ENCODE data around the gene TGFBR3L. TPM values are rescaled to one million over a fixed set of nuclear protein-coding genes. Genes with fewer than 3 reads are reported as not detected.

Gene TGFBR3L
- total RNA-seq, 1 donor from 2014 or later, result 8.2 TPM

DNA sequence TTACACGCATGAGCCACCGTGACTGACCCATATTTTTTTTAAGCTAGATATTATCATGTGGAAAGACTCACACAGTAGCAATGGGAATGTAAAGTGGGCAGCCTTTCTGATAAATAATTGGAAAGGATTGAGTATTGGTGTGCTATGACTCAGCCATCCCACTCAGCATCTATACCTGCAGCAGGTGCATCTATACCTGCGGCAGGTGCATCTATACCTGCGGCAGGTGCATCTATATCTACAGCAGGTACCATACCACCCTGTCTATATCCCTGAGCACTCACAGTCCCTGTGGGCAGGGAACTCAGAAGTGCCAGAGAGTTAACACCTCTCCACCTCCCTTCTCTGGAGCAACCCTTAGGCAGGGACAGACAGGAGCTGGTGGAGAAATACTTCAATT is 31.5 kb upstream of the TGFBR3L start:
- H3K27me3 ChIP-seq (ENCODE audit: low read depth), result peaks cover 16% of the 10 kb centered on the region
- no peak for DNase-seq
- no peaks in the 10 kb centered on the region for H3K36me3 ChIP-seq
- H3K4me3 ChIP-seq, result no peak overlapping the region
- TF ChIP-seq, protein P1, sequence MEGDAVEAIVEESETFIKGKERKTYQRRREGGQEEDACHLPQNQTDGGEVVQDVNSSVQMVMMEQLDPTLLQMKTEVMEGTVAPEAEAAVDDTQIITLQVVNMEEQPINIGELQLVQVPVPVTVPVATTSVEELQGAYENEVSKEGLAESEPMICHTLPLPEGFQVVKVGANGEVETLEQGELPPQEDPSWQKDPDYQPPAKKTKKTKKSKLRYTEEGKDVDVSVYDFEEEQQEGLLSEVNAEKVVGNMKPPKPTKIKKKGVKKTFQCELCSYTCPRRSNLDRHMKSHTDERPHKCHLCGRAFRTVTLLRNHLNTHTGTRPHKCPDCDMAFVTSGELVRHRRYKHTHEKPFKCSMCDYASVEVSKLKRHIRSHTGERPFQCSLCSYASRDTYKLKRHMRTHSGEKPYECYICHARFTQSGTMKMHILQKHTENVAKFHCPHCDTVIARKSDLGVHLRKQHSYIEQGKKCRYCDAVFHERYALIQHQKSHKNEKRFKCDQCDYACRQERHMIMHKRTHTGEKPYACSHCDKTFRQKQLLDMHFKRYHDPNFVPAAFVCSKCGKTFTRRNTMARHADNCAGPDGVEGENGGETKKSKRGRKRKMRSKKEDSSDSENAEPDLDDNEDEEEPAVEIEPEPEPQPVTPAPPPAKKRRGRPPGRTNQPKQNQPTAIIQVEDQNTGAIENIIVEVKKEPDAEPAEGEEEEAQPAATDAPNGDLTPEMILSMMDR (IDR thresholded peaks at IDR 0.05; ENCODE audit: borderline replicate concordance), result no peak
- intact Hi-C loops (cut with micrococcal nuclease), result no loop called here
- peaks cover 1% of the 10 kb centered on the region for H3K4me1 ChIP-seq
- H3K9me3 ChIP-seq (replicated peaks), result peaks cover 3% of the 10 kb centered on the region
- no peak overlapping the region for H3K27ac ChIP-seq (replicated peaks)

DNA sequence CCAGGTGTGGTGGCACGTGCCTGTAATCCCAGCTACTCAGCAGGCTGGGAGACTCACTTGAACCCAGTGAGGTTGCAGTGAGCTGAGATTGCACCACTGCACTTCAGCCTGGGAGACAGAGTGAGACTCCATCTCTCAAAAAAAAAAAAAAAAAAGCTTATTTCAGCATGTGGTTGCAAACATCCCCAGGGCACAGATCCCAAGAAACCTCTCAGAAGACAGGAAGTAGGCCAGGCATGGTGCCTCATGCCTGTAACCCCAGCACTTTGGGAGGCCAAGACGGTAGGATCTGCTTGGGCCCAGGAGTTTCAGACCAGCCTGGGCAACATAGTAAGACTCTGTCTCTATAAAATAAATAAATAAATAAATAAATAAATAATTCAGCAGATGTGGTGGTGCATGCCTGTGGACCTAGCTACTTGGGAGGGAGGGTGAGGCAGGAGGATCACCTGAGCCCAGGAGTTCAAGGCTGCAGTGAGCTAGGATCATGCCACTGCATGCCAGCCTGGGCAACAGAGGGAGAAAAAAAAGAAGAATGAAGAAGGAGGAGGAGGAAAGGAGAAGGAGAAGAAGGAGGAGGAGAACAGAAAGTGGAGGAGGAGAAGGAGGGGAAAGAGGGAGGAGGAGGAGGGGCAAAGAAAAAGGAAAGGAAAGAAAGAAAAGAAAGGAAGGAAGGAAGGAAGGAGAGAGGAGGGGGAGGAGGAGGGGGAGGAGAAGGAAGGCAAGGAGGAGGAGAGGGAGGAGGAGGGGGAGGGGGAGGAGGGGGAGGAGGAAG is 30.6 kb upstream of the TGFBR3L start:
- Histone ChIP-seq H3K27ac (replicated peaks) (no peak overlapping the region), H3K9me3 (replicated peaks) (peaks cover 3% of the 10 kb centered on the region), H3K36me3 (no peaks in the 10 kb centered on the region), H3K27me3 (ENCODE audit: low read depth) (peaks cover 24% of the 10 kb centered on the region), H3K4me3 (no peak overlapping the region), H3K4me1 (peaks cover 8% of the 10 kb centered on the region)
- TF ChIP-seq, protein P1 (IDR thresholded peaks at IDR 0.05; ENCODE audit: borderline replicate concordance), result no peak
- DNase-seq, result no peak
- intact Hi-C loops (cut with micrococcal nuclease), result no loop called here

DNA sequence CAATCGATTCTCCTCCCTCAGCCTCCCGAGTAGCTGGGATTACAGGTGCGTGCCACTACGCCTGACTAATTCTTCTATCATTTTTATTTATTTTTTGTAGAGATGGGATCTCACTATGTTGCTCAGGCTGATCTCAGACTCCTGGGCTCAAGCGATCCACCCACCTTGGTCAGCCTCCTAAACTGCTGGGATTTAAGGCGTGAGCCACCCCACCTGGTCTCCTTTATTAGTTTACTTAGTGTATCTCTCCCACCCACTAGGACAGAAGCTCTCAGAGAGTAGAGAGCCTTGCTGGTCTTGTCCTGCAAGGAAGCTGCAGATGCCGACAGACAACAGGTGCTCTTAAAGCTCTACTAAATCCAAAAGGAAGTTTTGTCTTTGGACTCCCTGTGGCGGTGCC is 28.8 kb upstream of the TGFBR3L start:
- DNase-seq, result no peak
- TF ChIP-seq, protein P1 (IDR thresholded peaks at IDR 0.05; ENCODE audit: borderline replicate concordance), result no peak
- intact Hi-C loops (cut with micrococcal nuclease), result no loop called here
- Histone ChIP-seq H3K9me3 (replicated peaks) (peaks cover 3% of the 10 kb centered on the region), H3K4me3 (no peak overlapping the region), H3K27me3 (ENCODE audit: low read depth) (peaks cover 36% of the 10 kb centered on the region), H3K36me3 (no peaks in the 10 kb centered on the region), H3K27ac (replicated peaks) (no peak overlapping the region), H3K4me1 (peaks cover 8% of the 10 kb centered on the region)

DNA sequence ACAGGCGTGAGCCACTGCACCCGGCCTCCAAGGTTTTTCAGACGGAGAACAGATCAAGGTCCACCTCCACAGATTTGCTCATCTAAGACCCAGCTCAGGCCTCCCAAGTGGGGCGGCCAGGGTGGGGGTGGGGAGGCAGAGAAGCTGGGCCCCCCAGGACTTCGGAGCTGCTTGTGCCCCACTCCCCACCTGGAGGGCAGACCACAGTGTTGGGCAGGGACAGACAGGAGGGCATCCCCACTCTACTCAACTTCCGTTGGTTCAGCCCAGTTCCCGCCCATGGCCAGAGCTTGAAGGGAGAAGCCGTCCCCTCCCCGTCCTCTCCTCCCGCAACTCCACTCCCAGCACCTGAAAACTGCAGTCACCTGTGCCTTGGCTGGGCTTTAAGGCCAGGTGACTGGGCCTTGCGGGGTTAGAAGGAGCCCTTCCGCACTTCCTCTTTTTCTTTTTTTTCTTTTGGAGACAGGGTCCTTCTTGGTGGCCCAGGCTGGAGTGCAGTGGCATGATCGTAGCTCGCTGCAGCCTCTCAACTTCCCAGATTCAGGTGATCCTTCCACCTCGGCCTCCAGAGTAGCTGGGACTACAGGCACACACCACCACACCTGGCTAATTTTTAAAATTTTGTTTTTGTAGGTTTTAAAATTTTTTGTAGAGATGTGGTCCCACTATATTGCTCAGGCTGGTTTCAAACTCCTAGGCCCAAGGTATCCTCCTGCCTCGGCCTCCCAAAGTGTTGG is 27.1 kb upstream of the TGFBR3L start:
- H3K27me3 ChIP-seq (ENCODE audit: low read depth), result peaks cover 44% of the 10 kb centered on the region
- intact Hi-C loops (cut with micrococcal nuclease), result no loop called here
- no peak overlapping the region for H3K27ac ChIP-seq (replicated peaks)
- TF ChIP-seq, protein P1 (IDR thresholded peaks at IDR 0.05; ENCODE audit: borderline replicate concordance), result no peak
- no peaks in the 10 kb centered on the region for H3K36me3 ChIP-seq
- H3K9me3 ChIP-seq (replicated peaks), result no peaks in the 10 kb centered on the region
- H3K4me3 ChIP-seq, result peak overlapping the region; percentile 65
- DNase-seq, result no peak
- peaks cover 8% of the 10 kb centered on the region for H3K4me1 ChIP-seq

DNA sequence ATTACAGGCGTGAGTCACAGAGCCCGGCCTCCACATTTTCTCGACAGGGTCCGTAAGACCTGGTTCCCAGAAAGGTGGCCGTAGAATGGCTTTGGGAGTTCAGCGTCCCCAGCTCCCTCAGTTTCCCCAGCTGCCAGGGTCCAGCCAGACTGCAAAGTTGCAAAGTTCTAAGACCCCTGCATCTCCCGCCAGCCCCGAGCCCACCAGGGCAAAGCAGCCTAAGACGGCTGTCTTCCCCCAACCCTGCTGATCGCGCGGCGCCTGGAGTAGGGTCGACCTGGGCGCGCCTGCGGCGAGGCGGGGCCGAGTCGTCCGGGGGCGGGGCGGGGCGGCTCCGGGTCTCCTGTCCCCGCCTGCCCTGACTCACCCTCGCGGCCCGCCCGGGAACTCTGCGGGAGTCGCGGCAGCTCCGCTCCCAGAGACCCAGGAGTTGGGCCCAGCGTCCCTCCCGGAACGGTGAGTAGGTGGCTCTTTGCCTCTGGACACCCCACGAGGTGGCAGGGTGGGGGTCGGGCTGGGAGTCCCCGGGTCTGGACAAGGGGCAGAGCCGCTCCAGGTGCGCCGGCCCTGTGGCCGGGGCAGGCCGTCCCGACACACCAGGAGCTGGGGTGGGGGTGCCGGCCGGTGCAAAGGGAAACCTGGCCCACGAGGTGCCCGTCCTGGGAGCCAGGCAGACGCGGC is 26.3 kb upstream of the TGFBR3L start, which contains the start of gene LRRC8E:
LRRC8E (plus strand) TSS at position 366 of the 681 bp plus-strand sequence. CDS start 7,094 bp downstream, outside the sequence.
- no peak for DNase-seq

More for the DNA sequence above, 26.3 kb upstream of the TGFBR3L start, which contains the start of gene LRRC8E:
- Histone ChIP-seq H3K36me3 (no peaks in the 10 kb centered on the region), H3K27ac (replicated peaks) (no peak within 1 kb of the TSS), H3K27me3 (ENCODE audit: low read depth) (peaks cover 51% of the 10 kb centered on the region), H3K4me1 (peaks cover 8% of the 10 kb centered on the region), H3K9me3 (replicated peaks) (no peaks in the 10 kb centered on the region), H3K4me3 (peak within 1 kb of the TSS; percentile 65)
- intact Hi-C loops (cut with micrococcal nuclease), result no loop called here
- TF ChIP-seq, protein P1 (IDR thresholded peaks at IDR 0.05; ENCODE audit: borderline replicate concordance), result no peak

Data from left ventricle myocardium inferior (tissue), 1 donor.